Peyer's patch (tissue), 4 donors: Measurements from ENCODE around the gene ROBO2. TPM values are rescaled to one million over a fixed set of nuclear protein-coding genes. Genes with fewer than 3 reads are reported as not detected.

Experiments
- DNase-seq, 3 donors: peaks; one replicate each; pipeline ENCODE4 v3.0.0-alpha.2; 2017 to 2019
- H3K27ac ChIP-seq, 4 donors: fragments of 200-600 bp; sonication (generic); one replicate each; pipeline ENCODE4 v1.5.1; 2016 to 2019
- H3K27me3 ChIP-seq, 2 donors: fragments of 200-600 bp; sonication (generic); one replicate each; pipeline ENCODE4 v1.5.1; 2019
- H3K36me3 ChIP-seq, 3 donors: fragments of 200-600 bp; sonication (generic); one replicate each; pipeline ENCODE4 v1.5.1; 2016 to 2019
- H3K4me1 ChIP-seq, 4 donors: fragments of 200-600 bp; sonication (generic); one replicate each; pipeline ENCODE4 v1.5.1; 2016 to 2019
- H3K4me3 ChIP-seq, 4 donors: fragments of 200-600 bp; sonication (generic); 1 replicate in 3 of 4; 2 replicates in 1 of 4; pipeline ENCODE4 v1.5.1; 2016 to 2019; ENCODE audit warnings: mild to moderate bottlenecking in 1 of 4
- H3K9me3 ChIP-seq, 4 donors: fragments of 200-600 bp; sonication (generic); one replicate each; pipeline ENCODE4 v1.5.1; 2016 to 2019; ENCODE audit warnings: mild to moderate bottlenecking in 1 of 4
- POLR2A ChIP-seq, 2 donors: fragments of 450-650 bp; IDR thresholded peaks; one replicate each; pipeline ENCODE4 v1.5.1; 2017; ENCODE audit warnings: antibody characterized with exemption in 2 of 2, mild to moderate bottlenecking in 2 of 2, moderate library complexity in 2 of 2
- total RNA-seq, 4 donors: library from RNA; depleted of rRNA; stranded (reverse); fragments of >200 nt; gene quantifications; one replicate each; pipeline ENCODE4 v1.1.0, GENCODE V29; 2016
- TF ChIP-seq, protein P1 (sequence below), 6 experiments: fragments of 450-650 bp in 4 of 6; fragments of 200-600 bp in 2 of 6; sonication (generic) in 1 of 6; IDR thresholded peaks; one replicate each; pipeline ENCODE4 v1.5.1; 2017 to 2019; ENCODE audit warnings: antibody characterized with exemption in 6 of 6, mild to moderate bottlenecking in 3 of 6, moderate library complexity in 1 of 6

Gene ROBO2
- total RNA-seq, 4 donors from 2014 or later = 1.1 to 5.4 (median 3.4) TPM

DNA sequence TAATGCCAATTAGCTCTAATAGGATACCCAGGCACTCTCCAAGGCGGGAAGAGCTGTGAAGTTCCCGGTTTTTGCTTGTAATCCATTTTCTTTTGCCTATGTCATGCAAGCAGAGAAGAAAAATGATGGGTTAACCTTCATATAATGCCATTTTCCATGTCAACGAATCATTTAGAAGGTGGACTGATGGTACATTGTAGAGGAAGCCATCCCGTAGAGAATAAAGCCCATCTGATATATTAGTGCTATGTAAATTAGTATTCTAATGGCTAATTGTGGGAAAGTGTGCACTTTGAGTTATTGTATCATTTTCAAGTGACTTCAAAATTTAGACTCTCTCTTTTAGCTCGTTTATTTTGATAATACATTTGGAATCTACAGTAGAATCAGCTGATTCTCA is 509.1 kb downstream of the ROBO2 start:
- Histone ChIP-seq H3K36me3 (no peaks in the 10 kb centered on the region), H3K27ac (no peak overlapping the region), H3K4me1 (no peaks in the 10 kb centered on the region), H3K27me3 (no peaks in the 10 kb centered on the region), H3K4me3 (no peak overlapping the region), H3K9me3 (no peaks in the 10 kb centered on the region)
- no peak for DNase-seq
- TF ChIP-seq, protein P1, sequence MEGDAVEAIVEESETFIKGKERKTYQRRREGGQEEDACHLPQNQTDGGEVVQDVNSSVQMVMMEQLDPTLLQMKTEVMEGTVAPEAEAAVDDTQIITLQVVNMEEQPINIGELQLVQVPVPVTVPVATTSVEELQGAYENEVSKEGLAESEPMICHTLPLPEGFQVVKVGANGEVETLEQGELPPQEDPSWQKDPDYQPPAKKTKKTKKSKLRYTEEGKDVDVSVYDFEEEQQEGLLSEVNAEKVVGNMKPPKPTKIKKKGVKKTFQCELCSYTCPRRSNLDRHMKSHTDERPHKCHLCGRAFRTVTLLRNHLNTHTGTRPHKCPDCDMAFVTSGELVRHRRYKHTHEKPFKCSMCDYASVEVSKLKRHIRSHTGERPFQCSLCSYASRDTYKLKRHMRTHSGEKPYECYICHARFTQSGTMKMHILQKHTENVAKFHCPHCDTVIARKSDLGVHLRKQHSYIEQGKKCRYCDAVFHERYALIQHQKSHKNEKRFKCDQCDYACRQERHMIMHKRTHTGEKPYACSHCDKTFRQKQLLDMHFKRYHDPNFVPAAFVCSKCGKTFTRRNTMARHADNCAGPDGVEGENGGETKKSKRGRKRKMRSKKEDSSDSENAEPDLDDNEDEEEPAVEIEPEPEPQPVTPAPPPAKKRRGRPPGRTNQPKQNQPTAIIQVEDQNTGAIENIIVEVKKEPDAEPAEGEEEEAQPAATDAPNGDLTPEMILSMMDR (IDR thresholded peaks at IDR 0.05) = no peak
- no peak for TF ChIP-seq POLR2A (IDR thresholded peaks at IDR 0.05)

DNA sequence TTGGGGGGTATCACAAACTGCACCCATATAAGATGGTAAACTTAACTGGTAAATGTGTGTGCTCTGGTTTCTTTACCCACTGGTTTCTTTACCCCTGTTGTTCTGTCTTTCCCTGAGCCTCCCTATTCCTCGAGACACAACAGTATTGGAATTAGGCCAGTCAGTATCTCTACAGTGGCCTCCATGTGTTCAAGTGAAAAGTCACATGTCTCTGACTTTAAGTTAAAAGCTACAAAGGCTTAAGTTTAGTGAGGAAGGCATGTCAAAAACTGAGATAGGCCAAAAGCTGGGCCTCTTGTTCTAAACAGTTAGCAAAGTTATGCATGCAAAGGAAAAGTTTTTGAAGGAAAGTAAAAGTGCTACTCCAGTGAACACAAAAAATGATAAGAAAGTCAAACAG is 513.3 kb downstream of the ROBO2 start:
- no peak for DNase-seq
- Histone ChIP-seq H3K4me1 (no peaks in the 10 kb centered on the region), H3K27ac (no peak overlapping the region), H3K27me3 (no peaks in the 10 kb centered on the region), H3K4me3 (no peak overlapping the region), H3K9me3 (no peaks in the 10 kb centered on the region), H3K36me3 (peaks cover 0 to 3% (median 0%) of the 10 kb centered on the region in 3 donors)
- no peak for TF ChIP-seq POLR2A (IDR thresholded peaks at IDR 0.05)
- TF ChIP-seq, protein P1 (IDR thresholded peaks at IDR 0.05) = no peak

DNA sequence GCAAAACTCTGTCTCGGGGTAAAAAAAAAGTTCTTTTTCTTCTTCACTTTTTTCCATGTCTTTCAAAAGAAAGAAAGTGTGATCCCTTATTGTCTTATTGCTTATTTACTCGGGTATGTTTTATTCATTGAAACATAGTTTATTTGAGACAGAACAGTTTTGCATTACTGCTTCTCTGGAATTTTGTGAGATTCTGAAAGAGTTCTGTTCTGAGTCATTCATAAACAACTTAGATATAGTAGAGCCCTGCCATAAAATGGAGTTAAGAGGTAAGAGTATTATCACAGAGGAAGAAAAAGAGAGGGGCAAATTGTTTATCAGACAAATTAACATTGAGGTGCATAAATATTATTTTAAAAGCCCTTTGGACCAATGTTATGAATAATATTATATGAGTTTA is 522.2 kb downstream of the ROBO2 start:
- Histone ChIP-seq H3K9me3 (no peaks in the 10 kb centered on the region), H3K27me3 (no peaks in the 10 kb centered on the region), H3K36me3 (no peaks in the 10 kb centered on the region), H3K27ac (no peak overlapping the region), H3K4me3 (no peak overlapping the region), H3K4me1 (no peaks in the 10 kb centered on the region)
- TF ChIP-seq POLR2A (IDR thresholded peaks at IDR 0.05) = no peak
- TF ChIP-seq, protein P1 (IDR thresholded peaks at IDR 0.05) = no peak
- DNase-seq = no peak

DNA sequence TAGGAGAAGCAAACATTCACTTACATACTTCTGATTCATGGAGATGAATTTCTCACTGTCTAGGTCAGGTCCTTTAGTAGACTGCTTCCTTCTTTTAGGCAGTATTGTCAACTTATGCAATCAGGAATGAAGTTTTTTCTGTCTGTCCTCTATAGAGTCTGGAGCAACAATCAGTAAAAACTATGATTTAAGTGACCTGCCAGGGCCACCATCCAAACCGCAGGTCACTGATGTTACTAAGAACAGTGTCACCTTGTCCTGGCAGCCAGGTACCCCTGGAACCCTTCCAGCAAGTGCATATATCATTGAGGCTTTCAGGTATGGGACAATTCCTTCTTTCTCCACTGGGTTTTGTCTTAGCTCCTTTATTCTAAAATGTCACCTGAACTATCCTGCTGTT is 523.1 kb downstream of the ROBO2 start:
- Histone ChIP-seq H3K27me3 (no peaks in the 10 kb centered on the region), H3K36me3 (no peaks in the 10 kb centered on the region), H3K27ac (no peak overlapping the region), H3K4me1 (no peaks in the 10 kb centered on the region), H3K4me3 (no peak overlapping the region), H3K9me3 (no peaks in the 10 kb centered on the region)
- no peak for DNase-seq
- TF ChIP-seq, protein P1 (IDR thresholded peaks at IDR 0.05) = no peak
- TF ChIP-seq POLR2A (IDR thresholded peaks at IDR 0.05) = no peak

DNA sequence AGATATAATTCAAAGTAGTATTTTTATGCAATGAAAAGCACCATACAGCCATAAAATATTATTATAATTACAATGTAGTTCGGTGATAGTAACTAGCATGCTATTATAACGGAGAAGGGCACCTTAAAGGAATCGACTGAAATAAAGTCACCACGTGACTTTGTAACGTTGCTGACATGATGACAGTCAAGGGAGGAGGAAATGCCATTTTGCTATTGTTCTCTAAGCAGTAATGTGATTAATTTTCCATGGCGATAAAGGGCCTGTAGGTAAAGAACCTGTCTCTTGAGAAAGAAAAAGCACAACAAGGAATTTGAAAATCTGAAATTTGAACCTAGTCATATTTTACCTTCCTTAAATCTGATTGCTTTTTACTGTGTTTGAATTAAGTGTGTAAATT is 526.2 kb downstream of the ROBO2 start:
- H3K4me3 ChIP-seq = no peak overlapping the region
- H3K36me3 ChIP-seq = no peaks in the 10 kb centered on the region
- no peaks in the 10 kb centered on the region for H3K9me3 ChIP-seq
- no peaks in the 10 kb centered on the region for H3K27me3 ChIP-seq
- H3K27ac ChIP-seq = no peak overlapping the region
- no peaks in the 10 kb centered on the region for H3K4me1 ChIP-seq
- DNase-seq = no peak
- TF ChIP-seq, protein P1 (IDR thresholded peaks at IDR 0.05) = no peak
- TF ChIP-seq POLR2A (IDR thresholded peaks at IDR 0.05) = no peak
